Ramos (cell line): ENCODE data around the gene MYLK.
"Not testable (repeated sequence)": the region's sequence is repeated elsewhere in the genome, so short reads cannot be mapped to it uniquely, and the experiment has no call there.

Experiments used
- in situ Hi-C: fragments of 300-500 bp; cut with MboI; formaldehyde crosslinking; loops from one replicate; pipeline ENCODE4 v1.14.3; 2022; ENCODE audit warnings: low sequenced_read_pairs; ENCODE audit not compliant: unreplicated experiment

The MYLK gene

GRCh38 chr3:123755501-123755900 is 128.6 kb downstream of the MYLK start:
- in situ Hi-C loops = no loop called here

GRCh38 chr3:123755085-123755484 is 129.0 kb downstream of the MYLK start:
- in situ Hi-C loops = no loop called here

- in situ Hi-C loops = no loop called here
Measured at GRCh38 chr3:123753286-123753685, 130.8 kb downstream of the MYLK start.

GRCh38 chr3:123752228-123752627 is 131.9 kb downstream of the MYLK start:
- in situ Hi-C loops = no loop called here

GRCh38 chr3:123751433-123751832 is 132.7 kb downstream of the MYLK start:
- in situ Hi-C loops = no loop called here

GRCh38 chr3:123750659-123751420 is 133.3 kb downstream of the MYLK start:
- in situ Hi-C loops = no loop called here

- in situ Hi-C loops = no loop called here
Measured at GRCh38 chr3:123750209-123750608, 133.9 kb downstream of the MYLK start.

GRCh38 chr3:123749711-123750110 is 134.4 kb downstream of the MYLK start:
- in situ Hi-C loops = no loop called here

GRCh38 chr3:123745184-123745855 is 138.8 kb downstream of the MYLK start:
- in situ Hi-C loops = no loop called here

GRCh38 chr3:123744064-123744463 is 140.1 kb downstream of the MYLK start:
- in situ Hi-C loops = no loop called here

- in situ Hi-C loops = no loop called here
Measured at GRCh38 chr3:123743121-123743520, 141.0 kb downstream of the MYLK start.

GRCh38 chr3:123741041-123741511 is 143.1 kb downstream of the MYLK start:
- in situ Hi-C loops = no loop called here

- in situ Hi-C loops = no loop called here
Measured at GRCh38 chr3:123740391-123740822, 143.7 kb downstream of the MYLK start.

GRCh38 chr3:123739754-123740153 is 144.4 kb downstream of the MYLK start:
- in situ Hi-C loops = no loop called here

GRCh38 chr3:123739106-123739505 is 145.0 kb downstream of the MYLK start:
- in situ Hi-C loops = no loop called here

- in situ Hi-C loops = not testable (repeated sequence)
Measured at GRCh38 chr3:123738522-123738921, 145.6 kb downstream of the MYLK start.

- in situ Hi-C loops = no loop called here
Measured at GRCh38 chr3:123737168-123737567, 147.0 kb downstream of the MYLK start.

GRCh38 chr3:123735456-123735855 is 148.7 kb downstream of the MYLK start:
- in situ Hi-C loops = no loop called here

- in situ Hi-C loops = no loop called here
Measured at GRCh38 chr3:123734527-123734902, 149.6 kb downstream of the MYLK start.

GRCh38 chr3:123733805-123734526 is 150.2 kb downstream of the MYLK start:
- in situ Hi-C loops = no loop called here

GRCh38 chr3:123733341-123733740 is 150.8 kb downstream of the MYLK start:
- in situ Hi-C loops = no loop called here
